Astrocyte (in vitro differentiated cells and primary cell): ENCODE data around the gene N4BP2. TPM values are rescaled to one million over a fixed set of nuclear protein-coding genes. Genes with fewer than 3 reads are reported as not detected.

ENCODE experiments used
- DNase-seq: peaks from one replicate; pipeline ENCODE4 v3.0.0-alpha.2; 2010; ENCODE audit warnings: low read depth
- FAIRE-seq: peaks from 2 replicates; lab custom pipeline; 2011; peaks lifted over from hg19 to GRCh38; lab: Jason Lieb, UNC
- H2AFZ ChIP-seq: 2 replicates; pipeline ENCODE4 v1.6.0; 2012; ENCODE audit warnings: low read depth, low read length, inconsistent platforms
- H3K27ac ChIP-seq: 2 replicates; pipeline ENCODE4 v1.5.1; 2011; ENCODE audit warnings: low read depth, low read length, inconsistent platforms
- H3K27me3 ChIP-seq: 2 replicates; pipeline ENCODE4 v1.6.0; 2011; ENCODE audit warnings: low read length, inconsistent platforms; ENCODE audit not compliant: insufficient read depth
- H3K36me3 ChIP-seq: 2 replicates; pipeline ENCODE4 v1.5.1; 2011; ENCODE audit warnings: low read length, inconsistent platforms; ENCODE audit not compliant: insufficient read depth
- H3K4me1 ChIP-seq: 2 replicates; pipeline ENCODE4 v1.5.1; 2011; ENCODE audit warnings: low read length, inconsistent platforms; ENCODE audit not compliant: insufficient read depth
- H3K4me2 ChIP-seq: 2 replicates; pipeline ENCODE4 v1.6.0; 2012; ENCODE audit warnings: low read length, inconsistent platforms
- H3K4me3 ChIP-seq: 2 replicates; pipeline ENCODE4 v1.5.1; 2011; ENCODE audit warnings: low read depth, mild to moderate bottlenecking, low read length, inconsistent platforms; ENCODE audit not compliant: insufficient read depth
- H3K79me2 ChIP-seq: 2 replicates; pipeline ENCODE4 v1.6.0; 2012; ENCODE audit warnings: mild to moderate bottlenecking, low read length, inconsistent platforms; ENCODE audit not compliant: insufficient read depth
- H3K9ac ChIP-seq: 2 replicates; pipeline ENCODE4 v1.6.0; 2012; ENCODE audit warnings: mild to moderate bottlenecking, low read length, inconsistent platforms
- H3K9me3 ChIP-seq: 2 replicates; pipeline ENCODE4 v1.5.1; 2012; ENCODE audit warnings: low read depth, mild to moderate bottlenecking, low read length, inconsistent platforms; ENCODE audit not compliant: insufficient read depth
- H4K20me1 ChIP-seq: 2 replicates; pipeline ENCODE4 v1.6.0; 2012; ENCODE audit warnings: low read length, inconsistent platforms; ENCODE audit not compliant: insufficient read depth
- H3K27ac Mint-ChIP-seq: one replicate; pipeline ENCODE4 v1.8.0; 2021; ENCODE audit warnings: mild to moderate bottlenecking, mixed read lengths; ENCODE audit not compliant: unreplicated experiment
- H3K27me3 Mint-ChIP-seq: one replicate; pipeline ENCODE4 v1.8.0; 2021; ENCODE audit warnings: low read depth, mixed read lengths; ENCODE audit not compliant: unreplicated experiment
- H3K36me3 Mint-ChIP-seq: one replicate; pipeline ENCODE4 v1.8.0; 2021; ENCODE audit warnings: low read depth, mixed read lengths; ENCODE audit not compliant: unreplicated experiment
- H3K4me1 Mint-ChIP-seq: one replicate; pipeline ENCODE4 v1.8.0; 2021; ENCODE audit warnings: low read depth, mixed read lengths; ENCODE audit not compliant: unreplicated experiment
- H3K4me3 Mint-ChIP-seq: one replicate; pipeline ENCODE4 v1.8.0; 2021; ENCODE audit warnings: mild to moderate bottlenecking, moderate library complexity, mixed read lengths; ENCODE audit not compliant: unreplicated experiment
- H3K9me3 Mint-ChIP-seq: one replicate; pipeline ENCODE4 v1.8.0; 2021; ENCODE audit warnings: mild to moderate bottlenecking, mixed read lengths; ENCODE audit not compliant: unreplicated experiment
- EZH2 ChIP-seq: IDR thresholded peaks from 2 replicates; pipeline ENCODE4 v1.6.1; 2012; ENCODE audit warnings: mild to moderate bottlenecking, low read length, inconsistent platforms; ENCODE audit not compliant: insufficient read depth
- total RNA-seq: library from RNA; stranded (reverse); gene quantifications from 2 replicates; pipeline ENCODE4 v1.2.1, GENCODE V29; 2021
- TF ChIP-seq, protein P1 (sequence below): IDR thresholded peaks from 2 replicates; pipeline ENCODE4 v1.5.1; 2011; ENCODE audit warnings: low read depth, mild to moderate bottlenecking, inconsistent platforms, low read length, moderate library complexity; ENCODE audit not compliant: insufficient read depth

Gene N4BP2
- total RNA-seq, 1 donor from 2014 or later = 14.5 TPM

DNA sequence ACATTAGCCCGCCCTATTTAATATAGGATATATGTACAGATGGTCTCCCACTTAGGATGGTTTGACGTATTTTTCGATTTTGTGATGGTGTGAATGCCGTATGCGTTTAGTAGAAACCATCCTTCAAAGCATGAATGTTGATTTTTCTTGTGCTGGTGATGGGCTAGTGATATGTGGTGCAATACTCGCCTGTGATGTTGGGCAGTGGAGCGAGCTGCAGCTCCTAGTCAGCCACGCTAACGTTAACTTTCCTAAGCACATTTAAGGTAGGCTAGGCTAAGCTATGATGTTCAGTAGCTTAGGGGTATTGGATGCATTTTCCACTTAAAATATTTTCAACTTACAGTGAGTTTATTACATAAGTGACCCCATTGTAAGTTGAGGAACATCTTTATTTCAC lies 103.6 kb downstream of the N4BP2 start:
- Histone ChIP-seq H3K9me3 (no peaks in the 10 kb centered on the region), H3K27ac (no peak overlapping the region), H3K4me1 (peaks cover 2% of the 10 kb centered on the region), H3K4me3 (no peak overlapping the region), H3K27me3 (no peaks in the 10 kb centered on the region), H3K4me2 (no peak overlapping the region), H3K79me2 (no peaks in the 10 kb centered on the region), H3K36me3 (no peaks in the 10 kb centered on the region), H4K20me1 (no peaks in the 10 kb centered on the region), H3K9ac (no peak overlapping the region), H2AFZ (no peak overlapping the region)
- H3K27me3 Mint-ChIP-seq = no peaks in the 10 kb centered on the region
- DNase-seq = no peak
- no peak for FAIRE-seq
- H3K27ac Mint-ChIP-seq = no peak overlapping the region
- peaks cover 6% of the 10 kb centered on the region for H3K36me3 Mint-ChIP-seq
- no peak overlapping the region for H3K4me3 Mint-ChIP-seq
- TF ChIP-seq EZH2 = no peak
- TF ChIP-seq, protein P1, sequence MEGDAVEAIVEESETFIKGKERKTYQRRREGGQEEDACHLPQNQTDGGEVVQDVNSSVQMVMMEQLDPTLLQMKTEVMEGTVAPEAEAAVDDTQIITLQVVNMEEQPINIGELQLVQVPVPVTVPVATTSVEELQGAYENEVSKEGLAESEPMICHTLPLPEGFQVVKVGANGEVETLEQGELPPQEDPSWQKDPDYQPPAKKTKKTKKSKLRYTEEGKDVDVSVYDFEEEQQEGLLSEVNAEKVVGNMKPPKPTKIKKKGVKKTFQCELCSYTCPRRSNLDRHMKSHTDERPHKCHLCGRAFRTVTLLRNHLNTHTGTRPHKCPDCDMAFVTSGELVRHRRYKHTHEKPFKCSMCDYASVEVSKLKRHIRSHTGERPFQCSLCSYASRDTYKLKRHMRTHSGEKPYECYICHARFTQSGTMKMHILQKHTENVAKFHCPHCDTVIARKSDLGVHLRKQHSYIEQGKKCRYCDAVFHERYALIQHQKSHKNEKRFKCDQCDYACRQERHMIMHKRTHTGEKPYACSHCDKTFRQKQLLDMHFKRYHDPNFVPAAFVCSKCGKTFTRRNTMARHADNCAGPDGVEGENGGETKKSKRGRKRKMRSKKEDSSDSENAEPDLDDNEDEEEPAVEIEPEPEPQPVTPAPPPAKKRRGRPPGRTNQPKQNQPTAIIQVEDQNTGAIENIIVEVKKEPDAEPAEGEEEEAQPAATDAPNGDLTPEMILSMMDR = no peak
- H3K9me3 Mint-ChIP-seq = peaks cover 2% of the 10 kb centered on the region
- H3K4me1 Mint-ChIP-seq = no peaks in the 10 kb centered on the region

- no peak overlapping the region for H3K4me3 Mint-ChIP-seq
- FAIRE-seq (no peak), DNase-seq (no peak)
Observed at GRCh38 chr4:40164459-40164858, 107.8 kb downstream of the N4BP2 start.

GRCh38 chr4:40165916-40166315 lies 109.3 kb downstream of the N4BP2 start:
- H2AFZ ChIP-seq = no peak overlapping the region
- H3K4me3 Mint-ChIP-seq = no peak overlapping the region

More at GRCh38 chr4:40164459-40164858, 107.8 kb downstream of the N4BP2 start:
- Histone ChIP-seq H3K79me2 (no peaks in the 10 kb centered on the region), H3K4me3 (no peak overlapping the region), H3K27me3 (no peaks in the 10 kb centered on the region), H2AFZ (no peak overlapping the region), H4K20me1 (no peaks in the 10 kb centered on the region), H3K4me1 (peaks cover 2% of the 10 kb centered on the region), H3K36me3 (no peaks in the 10 kb centered on the region), H3K9ac (no peak overlapping the region), H3K9me3 (no peaks in the 10 kb centered on the region), H3K4me2 (no peak overlapping the region), H3K27ac (no peak overlapping the region)
- H3K9me3 Mint-ChIP-seq = peaks cover 2% of the 10 kb centered on the region
- no peak overlapping the region for H3K27ac Mint-ChIP-seq
- peaks cover 6% of the 10 kb centered on the region for H3K36me3 Mint-ChIP-seq
- H3K4me1 Mint-ChIP-seq = no peaks in the 10 kb centered on the region
- TF ChIP-seq, protein P1 = no peak
- no peak for TF ChIP-seq EZH2
- no peaks in the 10 kb centered on the region for H3K27me3 Mint-ChIP-seq

More at GRCh38 chr4:40165916-40166315, 109.3 kb downstream of the N4BP2 start:
- DNase-seq (no peak), FAIRE-seq (no peak)
- TF ChIP-seq, protein P1 = no peak
- no peak for TF ChIP-seq EZH2
- no peaks in the 10 kb centered on the region for H3K36me3 ChIP-seq
- Mint-ChIP-seq H3K27ac (no peak overlapping the region), H3K9me3 (peaks cover 2% of the 10 kb centered on the region), H3K4me1 (no peaks in the 10 kb centered on the region), H3K27me3 (no peaks in the 10 kb centered on the region), H3K36me3 (peaks cover 2% of the 10 kb centered on the region)
- H4K20me1 ChIP-seq = no peaks in the 10 kb centered on the region
- peaks cover 2% of the 10 kb centered on the region for H3K4me1 ChIP-seq
- H3K9ac ChIP-seq = no peak overlapping the region
- no peaks in the 10 kb centered on the region for H3K27me3 ChIP-seq
- H3K9me3 ChIP-seq = no peaks in the 10 kb centered on the region
- H3K4me3 ChIP-seq = no peak overlapping the region
- H3K79me2 ChIP-seq = no peaks in the 10 kb centered on the region
- no peak overlapping the region for H3K27ac ChIP-seq
- no peak overlapping the region for H3K4me2 ChIP-seq
